Fibroblast of upper back skin (primary cell): Measurements from ENCODE around the gene MED25.

Experiments used
- DNase-seq: peaks from one replicate; pipeline ENCODE4 v3.0.0-alpha.2; 2013

MED25 gene

DNA sequence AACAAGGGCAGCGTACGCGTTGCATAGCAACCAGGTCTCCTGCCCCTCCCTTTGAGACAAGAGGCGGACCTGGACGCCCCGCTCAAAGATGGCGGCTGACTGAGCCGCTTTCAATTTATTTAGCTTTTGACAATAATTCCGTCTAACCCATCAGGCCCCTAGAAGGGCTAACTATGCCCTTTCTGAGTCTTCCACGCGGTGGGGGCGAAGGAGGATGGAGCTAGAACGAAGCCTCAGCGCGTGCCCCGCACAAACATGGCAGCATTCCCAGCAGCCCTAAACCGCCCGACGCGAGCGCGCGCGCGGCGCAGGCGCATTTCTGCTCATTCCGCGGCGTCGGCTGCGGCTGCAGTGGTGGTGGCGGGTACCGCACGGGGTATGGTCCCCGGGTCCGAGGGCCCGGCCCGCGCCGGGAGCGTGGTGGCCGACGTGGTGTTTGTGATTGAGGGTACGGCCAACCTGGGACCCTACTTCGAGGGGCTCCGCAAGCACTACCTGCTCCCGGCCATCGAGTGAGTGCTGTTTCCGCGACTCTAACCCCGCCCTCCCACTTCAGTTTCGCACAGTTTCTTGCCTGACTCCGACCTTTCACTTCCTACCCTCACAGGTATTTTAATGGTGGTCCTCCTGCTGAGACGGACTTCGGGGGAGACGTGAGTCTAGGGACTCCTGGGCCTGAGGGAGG lies at the start of gene MED25:
MED25 (plus strand) TSS at position 326 of the 685 bp plus-strand sequence; CDS start at position 379, 53 bp downstream.
- DNase-seq: peak; percentile 79

DNA sequence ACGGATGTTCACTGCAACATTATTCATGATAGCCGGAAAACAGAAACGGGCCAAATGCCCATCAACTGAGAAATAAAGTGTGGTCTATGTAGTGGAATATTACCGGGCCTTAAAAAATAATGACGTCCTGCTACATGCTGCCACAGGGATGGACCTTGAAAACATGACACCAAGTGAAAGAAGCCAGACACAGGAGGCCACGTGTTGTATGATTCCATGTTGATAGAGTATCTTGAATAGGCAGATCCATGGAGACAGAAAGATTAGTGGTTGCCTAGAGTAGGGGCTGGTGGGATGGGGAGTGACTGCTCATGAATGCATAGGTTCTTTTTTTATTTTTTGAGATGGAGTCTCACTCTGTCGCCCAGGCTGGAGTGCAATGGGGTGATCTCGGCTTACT lies 47.6 kb upstream of the MED25 start:
- DNase-seq: no peak

DNA sequence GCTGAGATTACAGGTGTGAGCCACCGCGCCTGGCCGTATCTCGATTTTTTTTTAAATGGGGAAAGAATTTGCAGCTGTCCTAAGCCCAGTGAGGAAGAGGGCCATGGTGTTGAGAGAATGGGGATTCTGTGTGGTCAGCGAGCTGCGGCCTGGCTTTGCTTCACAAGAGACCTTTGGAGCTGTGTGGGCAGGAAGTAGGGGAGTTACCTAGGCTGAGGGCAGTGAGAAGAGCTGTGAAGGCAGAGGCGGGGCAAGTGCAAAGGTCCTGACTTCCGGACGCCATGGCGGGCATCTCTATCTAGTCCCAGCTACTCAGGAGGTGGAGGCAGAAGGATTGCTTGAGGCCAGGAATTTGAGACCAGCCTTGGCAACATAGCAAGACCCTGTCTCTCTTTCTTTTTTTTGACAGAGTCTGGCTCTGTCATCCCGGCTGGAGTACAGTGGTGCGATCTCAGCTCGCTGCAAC lies 46.4 kb upstream of the MED25 start:
- DNase-seq: no peak

DNA sequence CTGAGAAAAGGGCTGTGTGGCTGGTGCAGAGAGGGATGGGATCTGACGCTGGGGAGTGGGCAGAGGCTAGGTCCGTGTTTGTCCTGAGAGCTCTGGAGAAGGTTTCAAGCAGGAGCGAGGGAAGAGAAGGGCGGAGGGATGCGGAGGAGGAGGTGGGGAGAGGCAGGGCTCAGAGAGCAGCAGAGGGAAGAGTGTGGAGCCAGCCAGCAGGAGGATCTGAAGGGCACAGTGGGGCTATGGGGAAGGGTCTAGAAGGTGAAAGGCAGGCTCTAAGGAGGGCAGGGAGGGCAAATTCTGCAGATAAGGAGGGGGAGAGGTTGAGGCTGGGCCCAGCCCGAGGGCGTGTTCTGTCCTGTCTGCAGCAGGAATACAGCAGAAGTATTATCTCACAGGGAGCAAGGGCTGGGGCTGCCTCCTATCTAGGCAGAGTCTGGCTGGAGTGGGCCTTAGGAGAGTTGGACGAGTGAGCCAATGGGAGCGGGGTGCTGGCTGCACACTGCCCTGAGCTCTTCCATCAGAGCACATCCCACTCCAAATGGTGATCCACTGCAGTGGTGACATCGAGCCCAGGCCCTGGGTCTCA lies 45.1 kb upstream of the MED25 start:
- no peak for DNase-seq

DNA sequence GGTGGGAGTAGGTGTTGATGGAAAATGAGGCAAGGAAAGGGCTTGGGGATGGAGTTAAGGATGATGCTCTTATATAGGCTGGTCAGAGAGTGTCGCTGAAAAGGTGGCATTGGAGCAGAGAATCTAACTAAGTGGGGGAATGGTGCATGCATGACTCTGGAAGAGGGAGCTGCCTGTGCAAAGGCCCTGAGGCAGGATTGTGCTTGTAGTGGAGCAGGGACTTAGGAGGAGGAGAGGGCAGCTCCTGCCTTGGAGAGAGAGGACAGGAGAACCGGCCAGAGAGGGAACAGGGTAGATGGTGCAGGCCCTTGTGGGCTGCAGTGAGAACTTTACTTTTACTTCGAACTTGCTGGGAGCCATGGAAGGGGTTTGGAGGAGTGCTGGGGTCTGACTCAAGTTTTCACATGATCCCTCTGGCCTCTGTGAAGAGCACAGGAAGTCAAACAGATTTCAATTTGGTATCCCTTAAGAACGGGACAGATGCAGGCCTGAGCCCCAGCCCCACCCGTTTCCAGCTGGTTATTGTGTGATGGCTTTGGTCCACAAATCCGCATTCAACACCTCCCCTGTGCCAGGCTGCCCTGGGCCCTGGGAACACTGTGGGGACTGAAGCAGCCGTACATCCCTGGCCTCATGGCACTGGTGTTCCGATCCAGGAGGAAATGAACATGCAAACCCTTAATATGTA lies 44.3 kb upstream of the MED25 start:
- DNase-seq: no peak

DNA sequence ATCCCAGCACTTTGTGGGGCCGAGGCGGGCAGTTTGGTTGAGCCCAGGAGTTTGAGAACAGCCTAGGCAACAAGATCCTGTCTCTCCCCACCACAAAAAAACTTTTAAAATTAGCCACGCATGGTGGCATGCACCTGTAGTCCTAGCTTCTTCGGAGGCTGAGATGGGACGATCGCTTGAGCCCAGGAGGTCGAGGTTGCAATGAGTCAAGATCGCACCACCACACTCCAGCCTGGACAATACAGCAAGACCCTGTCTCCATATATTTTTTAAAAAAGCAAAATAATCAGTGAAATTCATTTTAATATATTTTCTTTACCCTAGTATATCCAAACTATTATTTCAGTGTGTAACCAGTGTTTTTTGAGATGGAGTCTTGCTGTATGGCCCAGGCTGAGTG lies 43.1 kb upstream of the MED25 start:
- no peak for DNase-seq

DNA sequence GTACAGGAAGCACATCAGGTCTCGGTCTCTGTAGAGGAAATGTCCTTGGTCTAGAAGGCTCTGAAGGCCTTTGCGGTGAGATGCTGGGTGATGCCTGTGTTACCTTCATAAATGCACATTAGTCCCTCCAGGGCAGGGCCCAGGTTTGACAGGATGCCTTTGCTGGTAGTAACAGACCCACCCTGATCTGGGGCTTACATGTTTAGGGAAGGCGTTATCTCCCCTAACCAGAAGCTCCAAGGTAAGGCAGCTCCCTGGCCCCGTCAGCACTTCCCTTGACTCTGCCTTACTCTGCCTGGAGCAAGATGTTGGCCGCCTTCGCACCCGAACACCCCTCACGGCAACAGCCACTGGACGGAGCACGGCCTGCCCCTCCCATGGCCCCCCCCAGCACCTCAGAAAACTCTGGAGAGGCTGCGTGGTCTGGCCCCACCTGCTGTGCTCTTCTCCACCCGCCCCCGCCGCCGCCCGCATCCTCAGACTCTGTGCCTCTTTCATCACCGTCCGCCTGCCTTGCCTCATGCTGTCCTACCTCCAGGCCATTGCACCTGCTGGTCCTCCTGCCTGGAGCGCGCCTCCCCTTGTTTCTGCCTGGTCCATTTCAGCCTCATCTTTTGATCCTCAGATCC lies 42.2 kb upstream of the MED25 start:
- DNase-seq: no peak

DNA sequence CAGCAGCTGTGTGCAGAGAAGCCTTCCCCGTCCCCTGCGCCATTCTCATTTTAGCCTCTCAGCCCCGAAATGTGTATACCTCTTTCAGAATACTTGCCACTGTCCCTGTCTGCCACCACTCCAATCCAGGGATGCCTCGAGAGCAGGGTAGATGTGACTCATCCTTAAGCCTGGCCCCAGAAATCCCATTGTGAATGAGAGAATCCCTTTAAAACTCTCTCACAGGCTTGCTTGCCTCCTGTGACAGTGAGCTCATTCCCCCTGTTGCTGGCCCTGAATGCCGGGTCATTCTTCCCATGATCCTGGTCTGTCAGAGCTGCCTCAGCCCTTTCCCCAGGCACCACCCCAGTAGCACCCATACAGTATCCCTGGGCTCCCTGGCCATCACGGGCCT lies 41.7 kb upstream of the MED25 start:
- no peak for DNase-seq

DNA sequence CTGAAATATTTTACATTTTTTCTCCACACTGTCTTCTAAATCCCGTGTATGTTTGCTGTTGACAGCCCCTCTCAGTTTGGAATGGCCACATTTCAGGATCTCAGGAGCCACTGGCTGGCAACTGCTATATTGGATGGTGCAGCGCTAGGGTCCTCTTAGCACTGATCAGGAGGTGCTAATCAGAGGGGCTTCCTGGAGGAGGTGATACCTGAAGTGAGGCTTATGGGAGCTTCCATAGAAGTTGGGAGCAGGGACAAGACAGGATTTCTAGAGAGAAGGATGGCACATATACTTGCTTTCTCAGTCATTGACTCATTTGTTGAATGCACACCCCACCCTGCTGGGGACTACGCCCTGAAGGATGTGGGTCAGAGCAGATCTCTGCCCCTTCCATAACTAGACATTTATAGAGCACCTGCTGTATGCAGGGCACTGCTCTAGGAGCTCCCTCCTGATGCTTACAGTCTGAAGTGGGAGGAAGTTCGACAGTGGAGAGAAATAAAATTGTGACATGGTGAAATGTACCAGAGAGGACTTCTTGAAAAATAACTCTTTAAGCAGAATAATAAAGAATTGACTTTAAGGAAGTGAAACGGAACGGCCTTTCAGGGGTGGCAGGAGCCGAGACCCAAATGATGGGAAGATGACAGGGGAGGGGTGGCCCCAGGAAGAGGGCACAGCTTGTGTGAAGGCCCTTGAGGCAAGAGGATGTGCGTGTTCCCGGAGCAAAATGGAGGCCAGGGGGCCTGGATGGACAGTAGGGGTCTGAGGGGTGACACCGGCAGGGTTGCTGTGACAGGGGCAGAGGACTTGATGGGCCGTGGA lies 38.1 kb upstream of the MED25 start:
- DNase-seq: no peak

DNA sequence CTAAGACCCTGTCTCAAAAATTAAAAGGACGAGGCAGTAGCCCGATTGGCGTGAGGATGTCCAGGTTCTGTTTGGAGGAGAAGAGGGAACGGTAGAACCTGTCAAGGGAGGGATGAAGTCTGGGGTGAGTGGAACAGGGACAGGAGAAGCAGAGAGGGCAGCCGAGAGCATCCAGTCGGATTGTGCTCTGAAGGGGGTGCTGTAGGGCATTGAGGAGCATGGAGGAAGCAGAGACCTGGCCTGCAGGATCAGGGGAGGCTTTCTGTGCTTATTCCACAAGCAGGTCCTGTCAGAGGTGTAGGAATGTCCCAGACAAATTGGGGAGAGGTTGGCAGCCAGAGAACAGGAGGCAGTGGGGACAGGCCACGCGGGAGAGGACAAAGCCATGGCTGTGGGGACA lies 37.2 kb upstream of the MED25 start:
- no peak for DNase-seq

DNA sequence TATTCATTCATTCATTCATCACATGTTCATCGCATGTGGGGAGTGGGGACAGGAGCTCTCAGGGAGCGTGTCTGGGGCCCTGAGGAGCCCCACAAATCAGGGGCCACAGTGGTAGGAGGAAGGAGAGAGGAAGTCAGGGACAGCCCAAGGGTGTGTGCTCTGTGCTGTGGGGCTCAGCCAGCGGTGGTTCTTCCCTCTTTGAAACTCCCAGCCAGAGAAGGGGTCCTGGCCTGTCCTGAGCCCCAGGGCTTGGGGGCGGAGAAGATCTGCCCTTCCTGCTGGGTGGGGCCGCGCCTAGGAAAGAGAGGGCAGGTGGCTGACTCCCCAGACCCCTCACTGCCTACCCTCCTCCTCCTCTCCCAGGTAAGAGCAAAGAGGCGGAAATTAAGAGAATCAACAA lies 36.7 kb upstream of the MED25 start:
- no peak for DNase-seq

DNA sequence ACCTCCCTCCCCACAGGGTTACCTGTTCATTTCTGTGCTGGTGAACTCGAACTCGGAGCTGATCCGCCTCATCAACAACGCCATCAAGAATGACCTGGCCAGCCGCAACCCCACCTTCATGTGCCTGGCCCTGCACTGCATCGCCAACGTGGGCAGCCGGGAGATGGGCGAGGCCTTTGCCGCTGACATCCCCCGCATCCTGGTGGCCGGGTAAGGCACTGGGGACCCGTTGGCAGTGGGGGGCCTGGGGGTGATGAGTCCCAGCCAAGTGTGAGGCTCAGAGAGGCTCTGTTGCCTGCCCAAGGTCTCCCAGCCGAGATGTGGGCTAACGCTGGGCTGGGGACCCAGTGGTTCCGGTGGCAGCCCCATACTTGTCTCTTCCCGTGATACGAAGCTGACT lies 35.6 kb upstream of the MED25 start:
- DNase-seq: no peak

DNA sequence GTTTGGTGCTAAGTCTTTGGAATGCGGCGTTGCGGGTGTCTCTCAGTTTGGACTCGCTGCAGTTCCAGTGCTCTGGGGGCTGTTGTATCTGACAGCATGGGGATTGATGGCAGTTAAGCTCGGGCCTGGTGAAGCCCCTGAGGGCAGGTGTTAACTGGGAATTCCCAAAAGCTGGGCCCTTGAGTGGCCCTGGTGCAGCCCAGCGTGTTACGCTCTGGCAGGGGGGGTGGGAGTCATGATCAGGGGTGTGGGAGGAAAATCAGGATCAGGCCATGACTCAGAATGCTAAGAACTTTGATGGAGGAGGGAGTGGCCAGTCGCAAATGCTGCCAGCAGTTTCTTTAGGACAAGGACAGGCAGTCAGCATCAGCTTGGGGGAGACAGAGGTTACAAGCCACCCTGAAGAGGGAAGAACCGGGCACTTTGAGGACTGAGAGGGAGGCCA lies 31.7 kb upstream of the MED25 start:
- peak; percentile 42 for DNase-seq

DNA sequence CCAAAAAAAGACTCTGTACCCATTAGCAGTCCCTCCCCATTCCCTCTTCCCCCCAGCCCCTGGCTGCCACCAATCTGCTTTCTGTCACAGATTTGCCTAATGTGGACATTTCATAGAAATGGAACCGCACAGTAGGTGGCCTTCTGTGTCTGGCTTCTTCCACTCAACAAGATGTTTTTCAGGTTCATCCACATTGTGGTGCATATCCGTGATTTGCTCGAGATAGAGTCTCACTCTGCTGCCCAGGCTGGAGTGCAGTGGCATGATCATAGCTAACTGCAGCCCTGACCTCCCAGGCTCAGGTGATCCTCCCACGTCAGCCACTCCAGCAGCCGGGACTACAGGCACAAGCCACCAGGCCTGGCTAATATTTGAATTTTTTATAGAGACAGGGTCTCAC lies 30.3 kb upstream of the MED25 start:
- no peak for DNase-seq

DNA sequence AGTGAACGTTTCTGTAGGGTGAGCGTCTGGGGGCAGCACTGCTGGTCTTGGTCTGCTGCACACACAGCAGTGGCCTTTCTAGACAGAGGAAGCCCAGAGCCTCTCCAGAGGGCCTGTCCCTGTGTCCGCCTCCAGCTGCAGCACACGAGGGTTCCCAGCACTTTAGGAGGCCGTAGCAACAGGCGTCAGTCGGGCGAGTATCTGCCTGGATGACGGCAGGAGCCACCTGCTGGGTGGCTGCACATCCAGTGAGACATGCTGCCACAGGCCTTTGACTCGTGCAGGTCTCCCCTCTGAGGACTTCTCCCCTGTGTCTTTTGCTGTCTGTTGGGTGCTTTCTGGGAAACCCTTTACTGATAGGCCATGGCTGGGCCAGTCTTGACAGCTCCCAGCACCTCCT lies 29.2 kb upstream of the MED25 start:
- DNase-seq: no peak

DNA sequence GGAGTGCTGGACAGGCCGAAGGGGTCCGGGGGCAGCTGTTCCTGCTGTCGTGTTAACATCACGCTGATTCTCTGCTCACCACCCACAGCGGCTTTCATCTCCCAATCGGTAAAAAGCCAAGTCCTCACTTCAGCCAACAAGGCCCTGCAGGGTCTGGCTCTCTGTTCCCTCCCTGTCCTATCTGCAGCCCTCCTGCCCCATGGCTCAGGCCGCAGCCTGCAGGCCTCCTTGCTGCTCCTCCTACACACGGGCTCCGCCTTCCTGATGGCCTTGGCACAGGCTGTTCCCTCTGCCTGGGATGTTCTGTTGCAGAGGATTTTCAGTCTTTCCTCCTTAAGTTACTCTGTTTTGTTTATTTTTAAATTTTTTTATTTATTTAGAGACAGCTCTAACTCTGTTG lies 27.2 kb upstream of the MED25 start:
- no peak for DNase-seq

DNA sequence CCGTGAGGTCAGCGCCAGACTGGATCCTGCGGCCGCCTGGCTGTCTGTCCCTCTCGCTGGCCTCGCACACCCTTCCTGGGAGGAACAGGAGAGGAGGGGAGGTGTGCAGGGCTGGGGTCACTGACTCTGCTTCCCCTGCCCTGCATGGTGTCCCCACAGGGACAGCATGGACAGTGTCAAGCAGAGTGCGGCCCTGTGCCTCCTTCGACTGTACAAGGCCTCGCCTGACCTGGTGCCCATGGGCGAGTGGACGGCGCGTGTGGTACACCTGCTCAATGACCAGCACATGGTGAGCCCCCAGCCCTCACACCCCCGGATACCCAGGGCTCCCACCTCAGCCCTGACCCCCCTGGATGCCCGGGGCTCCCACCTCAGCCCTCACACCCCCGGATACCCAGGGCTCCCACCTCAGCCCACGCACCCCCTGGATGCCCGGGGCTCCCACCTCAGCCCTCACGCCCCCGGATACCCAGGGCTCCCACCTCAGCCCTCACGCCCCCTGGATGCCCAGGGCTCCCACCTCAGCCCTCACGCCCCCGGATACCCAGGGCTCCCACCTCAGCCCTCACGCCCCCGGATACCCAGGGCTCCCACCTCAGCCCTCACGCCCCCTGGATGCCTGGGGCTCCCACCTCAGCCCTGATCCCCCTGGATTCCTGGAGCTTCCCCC lies 26.2 kb upstream of the MED25 start:
- DNase-seq: no peak

DNA sequence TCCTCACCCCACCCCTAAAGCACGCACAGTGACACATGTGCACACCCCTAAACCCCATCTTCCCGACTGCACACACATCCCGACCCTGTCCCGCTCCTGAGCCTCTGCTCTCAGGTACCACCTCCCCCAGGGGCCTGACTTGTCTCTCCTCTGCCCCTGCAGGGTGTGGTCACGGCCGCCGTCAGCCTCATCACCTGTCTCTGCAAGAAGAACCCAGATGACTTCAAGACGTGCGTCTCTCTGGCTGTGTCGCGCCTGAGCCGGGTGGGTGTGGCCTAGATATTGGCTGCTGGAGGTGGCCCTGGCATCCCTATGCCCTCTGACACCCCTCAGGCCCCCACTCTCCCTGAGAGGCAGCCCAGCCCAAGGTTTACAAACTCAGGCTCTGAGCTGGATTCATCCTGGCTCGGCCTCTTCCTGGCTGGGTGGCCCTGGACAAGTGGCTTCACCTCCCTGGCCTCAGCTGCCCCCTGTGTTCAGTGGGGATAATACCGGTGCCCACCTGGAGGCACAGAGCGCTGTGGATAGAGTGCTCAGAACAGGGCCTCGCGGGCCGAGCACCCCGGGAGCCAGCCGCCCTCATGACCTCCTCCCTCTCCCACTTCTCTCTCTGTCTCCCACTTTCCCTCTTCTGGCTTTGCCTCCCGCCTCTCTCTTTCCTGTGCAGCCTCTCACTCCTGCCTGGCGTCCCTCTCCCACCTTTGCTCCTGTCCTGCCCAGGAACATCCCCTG lies 25.1 kb upstream of the MED25 start:
- no peak for DNase-seq

DNA sequence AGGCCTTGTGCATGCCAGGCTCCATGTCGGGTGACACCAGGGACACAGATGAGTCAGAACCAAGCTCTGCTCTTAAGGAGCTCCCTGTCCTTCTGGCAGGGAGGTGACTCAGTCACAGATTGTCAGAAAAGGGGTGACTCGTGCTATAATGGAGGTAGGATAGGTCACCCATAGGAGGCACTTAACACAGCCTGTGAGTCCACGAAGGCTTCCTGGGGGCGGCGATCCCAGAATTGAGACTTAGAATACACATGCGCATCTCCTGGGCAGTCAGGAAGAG lies 24.6 kb upstream of the MED25 start:
- DNase-seq: peak; percentile 18

DNA sequence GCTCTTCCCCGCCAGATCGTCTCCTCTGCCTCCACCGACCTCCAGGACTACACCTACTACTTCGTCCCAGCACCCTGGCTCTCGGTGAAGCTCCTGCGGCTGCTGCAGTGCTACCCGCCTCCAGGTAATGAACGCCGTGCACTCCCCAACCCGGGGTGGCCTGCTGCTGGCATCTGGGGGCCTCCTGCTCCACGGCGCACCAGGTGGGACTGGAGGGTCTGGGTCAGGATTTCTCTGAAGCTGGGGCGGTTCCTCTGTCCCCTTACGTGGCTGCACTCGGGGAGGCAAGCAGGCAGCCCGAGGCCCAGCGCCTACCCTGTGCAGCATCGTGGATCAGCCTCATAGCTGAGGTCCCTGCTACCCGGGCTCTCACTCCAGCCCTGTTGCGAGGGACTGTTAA lies 22.5 kb upstream of the MED25 start:
- DNase-seq: no peak

DNA sequence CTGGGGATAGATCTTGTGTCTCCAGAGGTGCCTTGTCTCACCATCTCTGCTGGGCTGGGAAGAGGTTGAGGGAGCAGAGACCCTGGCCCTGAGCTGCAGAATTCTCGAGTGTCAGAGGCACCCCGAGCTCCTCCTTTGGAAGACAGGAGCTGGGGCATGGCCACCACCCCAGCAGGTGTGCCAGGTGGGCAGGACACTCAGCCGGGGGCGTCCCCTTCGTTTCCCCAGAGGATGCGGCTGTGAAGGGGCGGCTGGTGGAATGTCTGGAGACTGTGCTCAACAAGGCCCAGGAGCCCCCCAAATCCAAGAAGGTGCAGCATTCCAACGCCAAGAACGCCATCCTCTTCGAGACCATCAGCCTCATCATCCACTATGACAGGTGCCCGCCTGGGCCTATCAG lies 19.5 kb upstream of the MED25 start:
- DNase-seq: no peak

DNA sequence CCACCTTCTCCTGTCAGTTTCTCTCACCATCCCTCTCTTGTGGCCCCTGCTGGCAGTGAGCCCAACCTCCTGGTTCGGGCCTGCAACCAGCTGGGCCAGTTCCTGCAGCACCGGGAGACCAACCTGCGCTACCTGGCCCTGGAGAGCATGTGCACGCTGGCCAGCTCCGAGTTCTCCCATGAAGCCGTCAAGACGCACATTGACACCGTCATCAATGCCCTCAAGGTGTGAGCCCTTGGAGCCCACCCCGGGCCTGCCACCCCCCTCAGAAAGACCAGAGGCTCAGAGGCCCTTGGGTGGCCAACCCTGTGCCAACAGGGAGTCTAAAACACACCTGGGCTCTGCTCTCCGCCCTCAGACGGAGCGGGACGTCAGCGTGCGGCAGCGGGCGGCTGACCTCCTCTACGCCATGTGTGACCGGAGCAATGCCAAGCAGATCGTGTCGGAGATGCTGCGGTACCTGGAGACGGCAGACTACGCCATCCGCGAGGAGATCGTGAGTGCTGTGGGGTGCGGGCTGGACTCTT lies 18.8 kb upstream of the MED25 start:
- no peak for DNase-seq
